ENCODE results near the gene PELI2. TPM values are rescaled to one million over a fixed set of nuclear protein-coding genes. Genes with fewer than 3 reads are reported as not detected.

Gene PELI2
- total and polyA plus RNA-seq, 2 donors from 2014 or later: 5.2 to 27.6 TPM

DNA sequence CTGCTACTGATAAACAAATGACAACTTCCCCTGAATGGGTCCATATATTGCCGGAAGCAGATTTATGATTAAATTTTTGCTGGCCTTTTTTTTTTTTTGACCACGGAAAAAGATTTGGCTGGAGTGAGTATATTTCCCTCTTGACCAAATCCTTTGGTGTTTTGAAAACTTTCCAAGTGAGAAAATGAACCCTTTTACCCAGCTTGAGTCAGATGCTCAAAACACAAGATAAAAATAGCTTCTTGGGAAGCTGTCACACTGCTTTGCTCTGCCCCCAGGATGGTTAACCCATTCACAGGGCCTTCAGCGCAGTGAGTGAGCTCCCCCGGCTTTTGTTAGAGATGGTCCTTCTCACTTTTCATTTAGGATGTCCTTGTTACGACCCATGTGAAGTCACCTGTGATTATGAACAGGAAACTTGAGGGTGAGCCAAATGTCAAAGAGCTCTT lies 224.3 kb downstream of the PELI2 start:
- Histone ChIP-seq H3K9ac (ENCODE audit: low read length in 3 of 3) (no peak overlapping the region), H3K27me3 (ENCODE audit: control insufficient read depth, insufficient read depth, low read length) (no peaks in the 10 kb centered on the region), H3K4me1 (ENCODE audit: control insufficient read depth in 2 of 3, insufficient read depth in 2 of 3, low read depth in 1 of 3, low read length in 3 of 3) (peaks cover 0 to 11% (median 6%) of the 10 kb centered on the region in 3 donors), H3K36me3 (ENCODE audit: control insufficient read depth in 2 of 3, insufficient read depth in 3 of 3, low read length in 3 of 3) (no peaks in the 10 kb centered on the region), H3K9me3 (ENCODE audit: control insufficient read depth in 2 of 3, insufficient read depth in 1 of 3, low read length in 3 of 3) (no peaks in the 10 kb centered on the region), H3K4me3 (ENCODE audit: low read length in 3 of 3) (no peak overlapping the region), H3K27ac (ENCODE audit: low read depth in 2 of 2, low read length in 2 of 2) (peak overlapping the region in 1 of 2 donors; percentile 55)
- intact Hi-C loops (cut with DNase I): no loop called here
- TF ChIP-seq, protein P1, sequence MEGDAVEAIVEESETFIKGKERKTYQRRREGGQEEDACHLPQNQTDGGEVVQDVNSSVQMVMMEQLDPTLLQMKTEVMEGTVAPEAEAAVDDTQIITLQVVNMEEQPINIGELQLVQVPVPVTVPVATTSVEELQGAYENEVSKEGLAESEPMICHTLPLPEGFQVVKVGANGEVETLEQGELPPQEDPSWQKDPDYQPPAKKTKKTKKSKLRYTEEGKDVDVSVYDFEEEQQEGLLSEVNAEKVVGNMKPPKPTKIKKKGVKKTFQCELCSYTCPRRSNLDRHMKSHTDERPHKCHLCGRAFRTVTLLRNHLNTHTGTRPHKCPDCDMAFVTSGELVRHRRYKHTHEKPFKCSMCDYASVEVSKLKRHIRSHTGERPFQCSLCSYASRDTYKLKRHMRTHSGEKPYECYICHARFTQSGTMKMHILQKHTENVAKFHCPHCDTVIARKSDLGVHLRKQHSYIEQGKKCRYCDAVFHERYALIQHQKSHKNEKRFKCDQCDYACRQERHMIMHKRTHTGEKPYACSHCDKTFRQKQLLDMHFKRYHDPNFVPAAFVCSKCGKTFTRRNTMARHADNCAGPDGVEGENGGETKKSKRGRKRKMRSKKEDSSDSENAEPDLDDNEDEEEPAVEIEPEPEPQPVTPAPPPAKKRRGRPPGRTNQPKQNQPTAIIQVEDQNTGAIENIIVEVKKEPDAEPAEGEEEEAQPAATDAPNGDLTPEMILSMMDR (IDR thresholded peaks at IDR 0.05; ENCODE audit: borderline replicate concordance, extremely low read depth, insufficient read depth): no peak
- no peak for FAIRE-seq
- DNase-seq: peak in 3 of 5 donors; percentile 12 to 55 (median 23)

DNA sequence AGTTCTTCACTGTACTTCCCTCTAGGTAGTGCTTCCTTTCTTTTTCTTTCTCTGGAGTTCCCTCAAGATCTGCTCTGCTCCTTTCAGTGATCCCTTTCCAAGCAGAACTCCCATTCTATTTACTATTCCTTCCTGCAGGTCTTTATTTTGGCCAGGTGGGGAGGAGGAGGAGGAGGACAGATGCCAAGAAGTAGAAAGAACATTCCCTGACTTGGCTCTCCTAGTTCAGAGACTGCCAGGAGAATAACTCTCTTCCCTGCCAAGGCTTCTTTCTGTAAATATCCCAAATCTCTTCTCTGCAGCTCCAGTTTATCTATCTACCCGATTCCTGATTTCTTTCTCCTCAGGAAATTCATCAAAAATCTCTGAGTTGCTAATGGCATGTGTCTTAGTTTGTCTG lies 231.7 kb downstream of the PELI2 start:
- DNase-seq (no peak), FAIRE-seq (no peak)
- Histone ChIP-seq H3K27ac (ENCODE audit: low read depth in 2 of 2, low read length in 2 of 2) (no peak overlapping the region), H3K4me1 (ENCODE audit: control insufficient read depth in 2 of 3, insufficient read depth in 2 of 3, low read depth in 1 of 3, low read length in 3 of 3) (no peaks in the 10 kb centered on the region), H3K36me3 (ENCODE audit: control insufficient read depth in 2 of 3, insufficient read depth in 3 of 3, low read length in 3 of 3) (no peaks in the 10 kb centered on the region), H3K27me3 (ENCODE audit: control insufficient read depth, insufficient read depth, low read length) (no peaks in the 10 kb centered on the region), H3K9me3 (ENCODE audit: control insufficient read depth in 2 of 3, insufficient read depth in 1 of 3, low read length in 3 of 3) (peaks cover 0 to 6% (median 0%) of the 10 kb centered on the region in 3 donors), H3K4me3 (ENCODE audit: low read length in 3 of 3) (no peak overlapping the region), H3K9ac (ENCODE audit: low read length in 3 of 3) (no peak overlapping the region)
- intact Hi-C loops (cut with DNase I): no loop called here
- TF ChIP-seq, protein P1 (IDR thresholded peaks at IDR 0.05; ENCODE audit: borderline replicate concordance, extremely low read depth, insufficient read depth): no peak

All from kidney (tissue), 14 donors.